ENCODE measurements around the gene NDUFAF3. TPM values are rescaled to one million over a fixed set of nuclear protein-coding genes. Genes with fewer than 3 reads are reported as not detected.

NDUFAF3 gene
- total RNA-seq, 4 donors from 2014 or later: 120 to 305 (median 146) TPM

DNA sequence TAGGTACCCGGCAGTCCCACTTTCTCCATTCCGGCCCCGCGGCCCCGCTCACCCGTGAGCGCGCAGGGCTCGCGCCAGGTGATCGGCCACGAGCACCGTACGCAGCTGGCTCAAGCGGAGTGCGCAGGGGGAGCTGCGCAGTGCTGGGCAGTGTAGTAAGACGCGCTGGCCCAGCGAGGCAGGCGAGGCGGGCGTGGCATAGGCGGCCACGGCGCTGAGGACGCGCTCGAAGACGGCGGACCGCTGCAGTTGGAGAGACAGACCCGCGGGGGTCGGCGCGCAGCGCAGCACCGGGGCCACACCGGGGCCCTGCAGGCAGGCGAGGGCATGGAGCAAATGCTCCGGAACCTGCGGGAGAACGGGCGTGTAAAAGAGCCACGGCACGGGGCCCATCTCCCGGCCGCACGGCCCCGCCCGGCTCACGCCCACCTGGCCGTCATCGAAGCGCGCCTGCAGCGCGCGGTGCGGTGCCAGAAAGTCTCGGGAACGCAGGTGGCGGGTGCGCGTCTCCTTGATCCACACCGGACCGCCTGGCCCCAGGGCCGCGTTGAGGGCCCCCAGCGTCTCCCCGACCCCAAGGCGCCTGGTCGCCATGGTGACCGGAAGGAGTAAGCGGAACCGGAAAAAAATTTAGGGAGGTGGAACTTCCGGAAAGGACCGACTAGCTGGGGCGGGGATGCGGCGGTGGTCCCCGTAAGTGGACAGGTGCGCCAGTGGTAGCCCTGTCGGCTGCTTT, 3.8 kb upstream of the NDUFAF3 start, which contains the start of gene DALRD3:
TSS of gene DALRD3 (minus strand) at position 610 of the 736 bp plus-strand sequence. CDS start at position 594, 16 bp downstream.
- H3K4me3 ChIP-seq (replicated peaks in 1 of 3): peak within 1 kb of the TSS; percentile 62 to 82 (median 66)
- H3K36me3 ChIP-seq: peaks cover 23 to 25% of the 10 kb centered on the region in 2 donors
- H3K4me1 ChIP-seq: peaks cover 31 to 35% of the 10 kb centered on the region in 2 donors
- 0% methylated on average over 11 of the region's 85 CpGs; no CpG with 5 or more reads in 1 of the 2 donors for WGBS, 2 donors
- intact Hi-C loops (cut with DNase I): no loop called here
- H3K27ac ChIP-seq: peak within 1 kb of the TSS; percentile 11 to 71 (median 50)
- TF ChIP-seq CTCF (IDR thresholded peaks at IDR 0.05) (peak in 1 of 6 experiments; percentile 4), POLR2A (IDR thresholded peaks at IDR 0.05) (peak in 1 of 2 donors; percentile 71)
- no peaks in the 10 kb centered on the region for H3K9me3 ChIP-seq
- DNase-seq: peak; percentile 68 to 69
- no peaks in the 10 kb centered on the region for H3K27me3 ChIP-seq

GRCh38 chr3:49018707-49019006, 3.3 kb upstream of the NDUFAF3 start:
- no peaks in the 10 kb centered on the region for H3K27me3 ChIP-seq
- H3K27ac ChIP-seq: peak overlapping the region; percentile 11 to 71 (median 50)
- H3K36me3 ChIP-seq: peaks cover 23 to 26% of the 10 kb centered on the region in 2 donors
- H3K4me3 ChIP-seq (replicated peaks in 1 of 3): peak overlapping the region; percentile 62 to 82 (median 66)
- no peaks in the 10 kb centered on the region for H3K9me3 ChIP-seq
- TF ChIP-seq POLR2A (IDR thresholded peaks at IDR 0.05): no peak
- no peak for TF ChIP-seq CTCF (IDR thresholded peaks at IDR 0.05)
- WGBS, 2 donors: 1 to 2% methylated on average over 13 to 18 of the region's 18 CpGs
- peaks cover 31 to 38% of the 10 kb centered on the region in 2 donors for H3K4me1 ChIP-seq
- DNase-seq: no peak
- intact Hi-C loops (cut with DNase I): no loop called here

DNA sequence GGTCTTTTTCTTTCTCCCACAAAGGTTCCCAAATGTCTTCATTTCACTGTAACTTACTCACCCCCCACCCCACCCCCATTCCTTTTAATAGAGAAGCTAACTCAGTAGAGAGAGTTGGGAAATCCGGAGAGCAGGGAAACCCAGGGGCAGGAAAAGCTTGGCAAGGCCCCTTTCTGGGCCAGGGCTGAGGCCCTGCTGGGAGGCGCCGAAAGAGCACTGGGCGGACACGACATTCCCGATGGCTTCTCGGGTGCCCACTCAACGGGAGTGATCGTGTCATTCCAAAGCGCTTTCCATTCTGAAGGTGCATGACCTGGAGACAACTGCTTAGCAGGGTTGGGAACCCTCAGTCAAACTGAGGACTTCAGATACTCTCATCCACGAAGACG, 2.0 kb upstream of the NDUFAF3 start:
- peaks cover 26 to 30% of the 10 kb centered on the region in 2 donors for H3K36me3 ChIP-seq
- H3K27ac ChIP-seq: no peak overlapping the region
- H3K27me3 ChIP-seq: no peaks in the 10 kb centered on the region
- intact Hi-C loops (cut with DNase I): loop anchor here (10.0 kb wide), 1 partner anchor 75 kb away; the partner anchor contains the start of gene QRICH1
- H3K9me3 ChIP-seq: no peaks in the 10 kb centered on the region
- H3K4me3 ChIP-seq (replicated peaks in 1 of 3): peak overlapping the region in 1 of 3 donors; percentile 98
- H3K4me1 ChIP-seq: peaks cover 31 to 38% of the 10 kb centered on the region in 2 donors
- TF ChIP-seq POLR2A (IDR thresholded peaks at IDR 0.05) (no peak), CTCF (IDR thresholded peaks at IDR 0.05) (no peak)
- DNase-seq: no peak
- WGBS, 2 donors: 34 to 36% methylated on average over 12 of the region's 12 CpGs

DNA sequence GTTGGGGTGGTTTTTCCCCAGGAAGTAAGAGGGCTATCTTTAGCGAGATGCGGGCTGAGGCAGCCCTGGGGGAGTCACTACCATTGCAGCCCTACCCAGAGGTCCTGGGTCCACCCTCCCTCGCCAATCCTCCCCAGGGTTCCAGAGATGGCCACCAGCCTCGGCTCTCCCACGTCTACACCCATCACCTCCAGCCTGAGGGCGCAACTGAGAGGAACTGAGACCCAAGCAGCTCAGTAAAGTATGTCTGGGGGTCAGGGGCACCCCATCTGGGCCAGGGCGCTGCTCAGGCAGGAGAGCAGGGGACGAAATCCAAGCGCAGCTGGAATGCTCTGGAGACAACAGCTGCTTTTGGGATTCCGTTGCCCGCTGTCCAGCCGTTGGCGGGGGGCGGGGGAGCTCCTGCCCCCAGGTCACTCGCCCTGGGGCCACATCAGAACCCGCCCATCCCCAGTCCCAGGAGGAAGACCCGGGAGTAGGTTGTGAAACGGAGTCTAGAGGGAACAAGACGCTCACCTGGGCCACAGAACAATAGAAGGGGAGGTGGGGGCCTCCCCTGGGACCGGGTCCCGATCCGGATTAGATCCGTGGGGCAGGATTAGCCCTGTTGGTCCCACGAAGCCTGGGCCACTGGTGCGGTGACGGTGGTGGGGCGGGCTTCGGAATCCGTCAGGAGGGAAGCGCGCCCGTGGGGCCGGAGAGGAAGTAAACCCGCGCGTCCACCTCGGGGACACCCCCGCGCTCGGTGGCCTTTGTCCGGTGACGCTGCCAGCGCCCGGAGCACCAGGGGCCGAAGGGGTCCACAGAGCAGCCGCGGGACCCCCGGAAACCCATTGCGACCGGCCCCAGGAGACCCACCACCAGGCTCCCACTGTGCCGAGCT, 1.4 kb upstream of the NDUFAF3 start:
- peak; percentile 54 for DNase-seq
- no peaks in the 10 kb centered on the region for H3K27me3 ChIP-seq
- H3K27ac ChIP-seq: peak overlapping the region; percentile 94 to 100 (median 100)
- no peaks in the 10 kb centered on the region for H3K9me3 ChIP-seq
- intact Hi-C loops (cut with DNase I): loop anchor here (10.0 kb wide), 1 partner anchor 74 kb away; the partner anchor contains the start of gene QRICH1
- peak overlapping the region; percentile 17 to 98 (median 23) for H3K4me3 ChIP-seq (replicated peaks in 1 of 3)
- peaks cover 31 to 38% of the 10 kb centered on the region in 2 donors for H3K4me1 ChIP-seq
- no peak for TF ChIP-seq CTCF (IDR thresholded peaks at IDR 0.05)
- no peak for TF ChIP-seq POLR2A (IDR thresholded peaks at IDR 0.05)
- H3K36me3 ChIP-seq: peaks cover 26 to 29% of the 10 kb centered on the region in 2 donors
- 3% methylated on average over 32 to 38 of the region's 51 CpGs for WGBS, 2 donors

Measured in thyroid gland (tissue), 4 donors.